GM12872 (cell line): ENCODE data around the gene AP5S1.
A peak's percentile ranks its signal among the peaks of the same experiment; 100 is the strongest.

Experiments used
- CTCF ChIP-seq: IDR thresholded peaks from 3 replicates; pipeline ENCODE4 v1.5.1; 2011; ENCODE audit warnings: low read depth, mild to moderate bottlenecking, low read length, moderate library complexity; ENCODE audit not compliant: insufficient read depth

The AP5S1 gene

GRCh38 chr20:3820048-3820900 lies at the start of gene AP5S1:
AP5S1 (plus strand) TSS chr20:3820547; CDS start chr20:3822118, 1,571 bp downstream.
- TF ChIP-seq CTCF: peak; percentile 85

GRCh38 chr20:3771552-3772058 lies 48.7 kb upstream of the AP5S1 start:
- TF ChIP-seq CTCF: no peak

- no peak for TF ChIP-seq CTCF
These were observed 44.8 kb upstream of the AP5S1 start for GRCh38 chr20:3775457-3776108.

GRCh38 chr20:3777381-3777715 lies 43.0 kb upstream of the AP5S1 start:
- no peak for TF ChIP-seq CTCF

GRCh38 chr20:3777716-3778629 lies 42.4 kb upstream of the AP5S1 start:
- no peak for TF ChIP-seq CTCF

GRCh38 chr20:3778976-3779375 lies 41.4 kb upstream of the AP5S1 start:
- TF ChIP-seq CTCF: no peak
